Peyer's patch (tissue), 4 donors: ENCODE measurements around the gene BTBD18. TPM values are rescaled to one million over a fixed set of nuclear protein-coding genes. Genes with fewer than 3 reads are reported as not detected.
"Not testable (repeated sequence)": the region's sequence is repeated elsewhere in the genome, so short reads cannot be mapped to it uniquely, and the experiment has no call there.

Source experiments
- DNase-seq, 3 donors: peaks; one replicate each; pipeline ENCODE4 v3.0.0-alpha.2; 2017 to 2019
- H3K27ac ChIP-seq, 4 donors: fragments of 200-600 bp; sonication (generic); one replicate each; pipeline ENCODE4 v1.5.1; 2016 to 2019
- H3K27me3 ChIP-seq, 2 donors: fragments of 200-600 bp; sonication (generic); one replicate each; pipeline ENCODE4 v1.5.1; 2019
- H3K36me3 ChIP-seq, 3 donors: fragments of 200-600 bp; sonication (generic); one replicate each; pipeline ENCODE4 v1.5.1; 2016 to 2019
- H3K4me1 ChIP-seq, 4 donors: fragments of 200-600 bp; sonication (generic); one replicate each; pipeline ENCODE4 v1.5.1; 2016 to 2019
- H3K4me3 ChIP-seq, 4 donors: fragments of 200-600 bp; sonication (generic); 1 replicate in 3 of 4; 2 replicates in 1 of 4; pipeline ENCODE4 v1.5.1; 2016 to 2019; ENCODE audit warnings: mild to moderate bottlenecking in 1 of 4
- H3K9me3 ChIP-seq, 4 donors: fragments of 200-600 bp; sonication (generic); one replicate each; pipeline ENCODE4 v1.5.1; 2016 to 2019; ENCODE audit warnings: mild to moderate bottlenecking in 1 of 4
- CTCF ChIP-seq, 6 experiments: fragments of 450-650 bp in 4 of 6; fragments of 200-600 bp in 2 of 6; sonication (generic) in 1 of 6; IDR thresholded peaks; one replicate each; pipeline ENCODE4 v1.5.1; 2017 to 2019; ENCODE audit warnings: antibody characterized with exemption in 6 of 6, mild to moderate bottlenecking in 3 of 6, moderate library complexity in 1 of 6
- POLR2A ChIP-seq, 2 donors: fragments of 450-650 bp; IDR thresholded peaks; one replicate each; pipeline ENCODE4 v1.5.1; 2017; ENCODE audit warnings: antibody characterized with exemption in 2 of 2, mild to moderate bottlenecking in 2 of 2, moderate library complexity in 2 of 2
- total RNA-seq, 4 donors: library from RNA; depleted of rRNA; stranded (reverse); fragments of >200 nt; gene quantifications; one replicate each; pipeline ENCODE4 v1.1.0, GENCODE V29; 2016

BTBD18 gene
- total RNA-seq, 4 donors from 2014 or later = not detected

DNA sequence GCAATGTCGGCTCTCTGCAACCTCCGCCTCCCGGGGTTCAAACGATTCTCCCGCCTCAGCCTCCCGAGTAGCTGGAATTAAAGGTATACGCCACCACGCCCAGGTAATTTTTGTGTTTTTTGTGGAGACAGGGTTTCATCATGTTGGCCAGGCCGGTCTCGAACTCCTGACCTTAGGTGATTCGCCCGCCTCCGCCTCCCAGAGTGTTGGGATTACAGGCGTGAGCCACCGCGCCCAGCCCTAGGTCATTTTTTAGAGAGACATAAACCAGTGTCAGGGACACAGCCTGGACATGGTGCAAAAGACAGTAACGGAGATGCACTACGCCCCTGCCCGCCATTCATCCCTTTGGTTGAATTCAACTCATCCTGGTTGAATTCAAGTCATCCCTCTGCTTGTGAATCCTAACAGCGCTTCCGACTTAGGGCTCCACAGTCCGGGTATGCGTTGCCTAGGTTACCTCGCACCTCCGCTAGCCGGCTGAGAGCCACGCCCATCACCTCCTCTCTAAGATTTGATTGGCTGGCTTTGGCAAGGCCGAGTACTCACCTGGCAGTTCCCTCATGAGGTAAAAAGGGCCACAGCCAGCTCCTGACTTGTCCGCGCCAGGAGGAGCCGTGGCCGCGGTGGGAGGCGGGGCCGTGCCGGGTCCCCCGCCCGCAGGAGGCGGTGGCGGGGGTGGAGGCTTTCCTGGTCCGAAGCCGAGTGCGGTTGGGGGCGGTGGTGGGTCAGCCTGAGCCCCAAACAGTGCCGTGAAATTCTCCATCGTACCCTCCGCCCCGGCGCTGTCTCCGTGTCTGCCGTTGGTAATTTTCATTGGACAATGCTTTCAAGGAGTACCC, 40.0 kb downstream of the BTBD18 start, which contains the start of gene MED19:
Gene MED19, minus strand, starts transcription at position 802 of the 842 bp plus-strand sequence. Its CDS starts 36 bp downstream, at position 766.
- peak in 1 of 6 experiments; percentile 7 for TF ChIP-seq CTCF (IDR thresholded peaks at IDR 0.05)
- peak; percentile 42 to 60 for TF ChIP-seq POLR2A (IDR thresholded peaks at IDR 0.05)
- DNase-seq = peak; percentile 76 to 93 (median 86)
- Histone ChIP-seq H3K4me1 (peaks cover 3 to 32% (median 15%) of the 10 kb centered on the region in 4 donors), H3K36me3 (no peaks in the 10 kb centered on the region), H3K9me3 (no peaks in the 10 kb centered on the region), H3K4me3 (peak within 1 kb of the TSS; percentile 84 to 94 (median 90)), H3K27me3 (no peaks in the 10 kb centered on the region), H3K27ac (peak within 1 kb of the TSS; percentile 80 to 95 (median 90))

DNA sequence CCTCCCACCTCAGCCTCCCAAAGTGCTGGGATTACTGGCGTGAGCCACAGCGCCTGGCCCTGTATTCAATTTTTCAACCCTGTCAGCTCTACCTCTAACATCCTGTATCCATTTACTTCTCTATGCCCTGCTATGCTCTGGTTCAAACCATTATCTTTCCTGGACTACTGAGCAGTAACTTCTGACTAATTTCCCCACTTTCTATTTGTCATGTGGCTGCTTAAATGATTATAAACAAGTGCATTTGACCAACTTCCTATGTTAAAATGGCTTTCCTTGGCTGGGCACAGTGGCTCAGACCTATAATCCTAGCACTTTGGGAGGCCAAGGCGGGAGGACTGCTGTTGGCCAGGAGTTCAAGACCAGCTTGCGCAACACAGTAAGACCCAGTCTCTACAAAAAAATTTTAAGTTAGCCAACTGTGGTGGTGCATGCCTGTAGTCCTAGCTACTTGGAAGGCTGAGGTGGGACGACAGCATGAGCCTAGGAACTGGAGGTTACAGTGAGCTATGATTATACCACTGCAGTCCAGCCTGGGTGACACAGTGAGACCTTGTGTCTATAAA, 41.7 kb downstream of the BTBD18 start:
- Histone ChIP-seq H3K36me3 (peaks cover 0 to 2% (median 0%) of the 10 kb centered on the region in 3 donors), H3K9me3 (no peaks in the 10 kb centered on the region), H3K4me3 (no peak overlapping the region), H3K27me3 (no peaks in the 10 kb centered on the region), H3K27ac (no peak overlapping the region), H3K4me1 (peaks cover 3 to 29% (median 15%) of the 10 kb centered on the region in 4 donors)
- no peak for TF ChIP-seq POLR2A (IDR thresholded peaks at IDR 0.05)
- no peak for TF ChIP-seq CTCF (IDR thresholded peaks at IDR 0.05)
- DNase-seq = no peak

DNA sequence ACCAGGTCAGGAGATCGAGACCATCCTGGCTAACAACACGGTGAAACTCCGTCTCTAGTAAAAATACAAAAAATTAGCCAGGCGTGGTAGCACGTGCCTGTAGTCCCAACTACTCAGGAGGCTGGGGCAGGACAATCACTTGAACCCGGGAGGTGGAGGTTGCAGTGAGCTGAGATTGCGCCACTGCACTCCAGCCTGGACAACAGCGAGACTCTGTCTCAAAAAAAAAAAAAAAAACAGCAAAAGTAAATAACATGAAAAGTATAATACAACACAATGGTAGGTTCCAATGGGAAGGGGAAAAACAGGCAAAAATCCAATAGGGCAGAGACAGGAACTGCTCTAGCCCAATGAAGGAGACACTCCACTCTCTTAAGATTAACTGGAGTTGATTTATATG, 46.2 kb downstream of the BTBD18 start:
- not testable (repeated sequence) for H3K27ac ChIP-seq, H3K4me1 ChIP-seq, DNase-seq, H3K4me3 ChIP-seq, H3K27me3 ChIP-seq, H3K9me3 ChIP-seq
- peaks cover 0 to 31% (median 0%) of the 10 kb centered on the region in 3 donors for H3K36me3 ChIP-seq

- TF ChIP-seq POLR2A (IDR thresholded peaks at IDR 0.05) (no peak), CTCF (IDR thresholded peaks at IDR 0.05) (no peak)
- Histone ChIP-seq H3K4me1 (no peaks in the 10 kb centered on the region), H3K36me3 (peaks cover 0 to 36% (median 0%) of the 10 kb centered on the region in 3 donors), H3K9me3 (no peaks in the 10 kb centered on the region), H3K27ac (no peak overlapping the region), H3K4me3 (no peak overlapping the region), H3K27me3 (no peaks in the 10 kb centered on the region)
- DNase-seq = no peak
Observed at GRCh38 chr11:57704932-57705331, 46.7 kb downstream of the BTBD18 start.

GRCh38 chr11:57703341-57703740, 48.3 kb downstream of the BTBD18 start:
- H3K27ac ChIP-seq = no peak overlapping the region
- DNase-seq = no peak
- no peaks in the 10 kb centered on the region for H3K9me3 ChIP-seq
- H3K27me3 ChIP-seq = no peaks in the 10 kb centered on the region
- peaks cover 0 to 52% (median 0%) of the 10 kb centered on the region in 3 donors for H3K36me3 ChIP-seq
- H3K4me3 ChIP-seq = no peak overlapping the region
- H3K4me1 ChIP-seq = no peaks in the 10 kb centered on the region
- TF ChIP-seq CTCF (IDR thresholded peaks at IDR 0.05) = no peak
- no peak for TF ChIP-seq POLR2A (IDR thresholded peaks at IDR 0.05)

- Histone ChIP-seq H3K4me3 (no peak overlapping the region), H3K36me3 (peaks cover 0 to 81% (median 0%) of the 10 kb centered on the region in 3 donors), H3K27me3 (no peaks in the 10 kb centered on the region), H3K4me1 (no peaks in the 10 kb centered on the region), H3K9me3 (no peaks in the 10 kb centered on the region), H3K27ac (no peak overlapping the region)
- TF ChIP-seq CTCF (IDR thresholded peaks at IDR 0.05) = no peak
- no peak for TF ChIP-seq POLR2A (IDR thresholded peaks at IDR 0.05)
- no peak for DNase-seq
Observed at GRCh38 chr11:57700425-57700824, 51.2 kb downstream of the BTBD18 start.
